HG02973 (cell line): ENCODE results near the gene NCOA6.

ENCODE experiments used
- ATAC-seq: cut with Tn5 transposase; IDR thresholded peaks from one replicate; pipeline ENCODE4 v1.9.1; 2021; ENCODE audit warnings: moderate library complexity; ENCODE audit not compliant: unreplicated experiment

Gene NCOA6

GRCh38 chr20:34776177-34776576, 49.3 kb downstream of the NCOA6 start:
- no peak for ATAC-seq

DNA sequence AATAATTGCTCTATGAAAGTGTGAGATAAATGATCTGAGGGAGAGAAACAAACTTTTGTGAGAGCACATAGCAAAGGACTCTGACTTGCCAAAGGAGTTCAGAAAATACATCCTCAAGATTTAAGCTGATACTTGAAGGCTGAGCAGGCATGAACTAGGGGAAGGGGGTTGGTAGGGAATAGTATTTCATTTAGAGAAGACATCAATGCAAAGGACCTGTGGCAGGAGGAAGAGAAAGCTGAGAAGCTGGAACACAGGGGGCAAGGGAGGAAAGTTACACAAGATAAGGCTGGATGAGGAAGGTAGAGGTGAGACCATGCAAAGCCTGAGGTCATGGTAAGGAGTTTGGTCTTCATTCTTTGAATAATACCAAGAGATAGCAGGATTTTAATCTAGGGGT, 50.6 kb downstream of the NCOA6 start:
- ATAC-seq: no peak

- no peak for ATAC-seq
These were observed 51.0 kb downstream of the NCOA6 start for GRCh38 chr20:34774449-34774848.

- no peak for ATAC-seq
These were observed 51.7 kb downstream of the NCOA6 start for GRCh38 chr20:34773726-34774125.

GRCh38 chr20:34772437-34772836, 53.0 kb downstream of the NCOA6 start:
- no peak for ATAC-seq

DNA sequence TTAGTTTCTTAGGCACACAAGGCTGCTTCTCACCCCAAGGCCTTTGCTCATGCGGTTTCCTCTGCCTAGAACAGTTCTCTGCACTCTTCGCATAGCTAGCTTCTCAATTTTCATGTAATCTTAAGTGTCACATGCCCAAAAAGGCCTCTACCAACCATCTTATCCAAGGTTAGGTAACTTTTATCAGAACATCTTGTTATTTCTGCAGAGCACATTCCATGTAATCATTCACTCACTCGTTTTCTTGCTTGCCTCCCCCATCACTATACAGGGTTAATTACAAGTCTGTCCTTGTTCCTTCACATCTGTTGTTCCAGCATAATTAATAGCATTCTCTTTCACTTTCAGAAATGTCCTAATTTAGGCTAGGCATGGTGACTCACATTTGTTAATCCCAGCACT, 53.8 kb downstream of the NCOA6 start:
- no peak for ATAC-seq

GRCh38 chr20:34768096-34768495, 57.4 kb downstream of the NCOA6 start:
- ATAC-seq: no peak

GRCh38 chr20:34762031-34762555, 63.4 kb downstream of the NCOA6 start:
- no peak for ATAC-seq

GRCh38 chr20:34755367-34755766, 70.1 kb downstream of the NCOA6 start:
- ATAC-seq: no peak

- no peak for ATAC-seq
These were observed 70.8 kb downstream of the NCOA6 start for GRCh38 chr20:34754611-34755010.

GRCh38 chr20:34753706-34754461, 71.6 kb downstream of the NCOA6 start:
- no peak for ATAC-seq

GRCh38 chr20:34751453-34751852, 74.0 kb downstream of the NCOA6 start:
- ATAC-seq: no peak

- no peak for ATAC-seq
These were observed 75.0 kb downstream of the NCOA6 start for GRCh38 chr20:34750484-34750883.

GRCh38 chr20:34748709-34749108, 76.7 kb downstream of the NCOA6 start:
- ATAC-seq: no peak

DNA sequence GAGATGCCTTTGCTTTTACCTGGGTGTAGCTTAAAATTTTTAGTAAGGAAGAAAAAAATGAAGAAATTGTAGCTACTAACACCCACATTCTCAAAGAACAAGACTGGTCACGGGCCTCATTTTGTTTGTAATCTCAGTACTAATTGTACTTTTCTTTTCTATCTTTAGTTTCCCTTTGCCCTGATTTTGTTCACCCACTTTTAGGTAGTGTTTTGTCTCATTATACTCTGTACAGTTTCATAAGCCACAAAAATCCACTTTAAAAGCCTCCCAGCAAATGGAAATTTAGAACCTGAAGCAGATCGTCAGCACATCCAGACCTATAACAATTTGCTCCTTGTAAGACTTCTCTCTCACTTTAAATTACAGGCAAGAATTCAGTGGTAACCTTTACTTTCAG, 78.0 kb downstream of the NCOA6 start:
- ATAC-seq: no peak

DNA sequence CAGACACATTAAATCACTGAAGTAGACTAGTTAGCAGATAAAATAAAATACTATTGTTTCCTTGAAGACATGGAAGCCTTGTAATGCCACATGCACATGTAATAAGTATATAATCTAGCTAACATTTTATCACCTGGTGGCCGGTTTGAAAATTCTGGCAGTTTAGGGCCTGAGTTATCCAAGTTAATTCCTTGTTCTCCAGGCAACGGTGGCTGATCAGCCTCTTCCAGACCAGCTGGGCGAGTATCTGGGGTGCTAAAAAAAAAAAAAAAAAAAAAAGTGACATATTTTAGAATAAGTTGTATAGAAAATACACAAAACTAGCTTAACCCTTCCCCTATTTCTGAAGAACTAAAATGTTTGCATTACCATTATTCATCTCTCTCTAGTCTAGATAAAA, 78.8 kb downstream of the NCOA6 start:
- no peak for ATAC-seq

DNA sequence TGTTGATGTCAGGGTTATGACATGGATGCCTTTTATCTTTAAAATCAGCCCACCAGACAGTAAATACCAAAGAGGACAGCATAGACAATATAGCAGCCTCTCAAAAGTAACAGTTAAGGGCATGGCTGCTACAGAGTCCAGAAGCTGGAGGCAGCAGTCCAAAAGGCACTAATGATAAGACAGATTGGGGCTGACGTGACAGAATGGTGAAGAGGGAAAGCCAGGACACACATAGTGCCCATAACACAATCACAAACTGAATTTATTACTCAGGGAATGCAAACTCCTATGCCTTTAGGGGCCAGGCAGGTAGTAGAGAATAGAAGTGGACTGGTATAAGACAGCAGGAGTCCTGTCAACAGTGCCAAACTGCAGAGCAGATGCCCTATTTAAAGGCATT, 80.6 kb downstream of the NCOA6 start:
- no peak for ATAC-seq

DNA sequence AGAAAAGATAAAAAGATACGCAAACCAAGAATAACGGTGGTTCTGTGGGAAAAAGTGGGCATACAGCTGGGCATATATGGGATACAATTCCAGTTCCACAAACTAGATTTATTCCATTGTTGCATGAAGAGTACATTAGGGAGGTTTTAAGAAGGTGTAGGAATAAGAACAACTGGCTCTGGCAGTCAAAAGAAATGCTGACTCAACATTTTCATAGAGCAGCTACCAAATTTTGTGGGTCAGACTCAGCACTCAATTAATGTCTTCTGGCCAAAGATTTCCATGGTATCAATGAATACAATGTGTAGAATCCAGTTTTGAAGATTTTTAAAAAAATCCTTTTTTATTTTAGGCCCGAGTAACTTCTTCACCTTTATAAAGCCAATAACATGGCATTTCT, 81.1 kb downstream of the NCOA6 start:
- ATAC-seq: no peak

- no peak for ATAC-seq
These were observed 82.4 kb downstream of the NCOA6 start for GRCh38 chr20:34743039-34743438.

GRCh38 chr20:34736106-34736735, 89.2 kb downstream of the NCOA6 start:
- ATAC-seq: no peak

DNA sequence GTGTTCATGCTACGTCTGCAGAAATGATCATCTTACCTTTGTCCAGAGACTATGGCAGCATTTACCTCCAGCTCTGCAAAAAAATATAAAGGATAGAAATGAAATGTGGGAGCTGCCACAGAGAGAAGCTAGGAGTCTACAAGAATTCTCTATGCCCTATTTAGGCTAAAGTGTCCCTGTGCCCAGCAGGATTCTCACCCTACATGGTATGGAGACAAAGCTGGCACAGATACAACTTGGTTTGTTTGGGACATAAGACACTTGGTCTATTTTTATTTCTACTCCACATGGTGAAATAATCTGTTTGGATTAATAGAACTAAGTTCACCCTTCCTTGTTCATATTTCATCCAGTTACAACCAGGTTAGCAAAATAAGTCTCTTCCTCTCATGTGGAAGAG, 92.9 kb downstream of the NCOA6 start:
- ATAC-seq: no peak

- no peak for ATAC-seq
These were observed 96.0 kb downstream of the NCOA6 start for GRCh38 chr20:34729416-34729815.

DNA sequence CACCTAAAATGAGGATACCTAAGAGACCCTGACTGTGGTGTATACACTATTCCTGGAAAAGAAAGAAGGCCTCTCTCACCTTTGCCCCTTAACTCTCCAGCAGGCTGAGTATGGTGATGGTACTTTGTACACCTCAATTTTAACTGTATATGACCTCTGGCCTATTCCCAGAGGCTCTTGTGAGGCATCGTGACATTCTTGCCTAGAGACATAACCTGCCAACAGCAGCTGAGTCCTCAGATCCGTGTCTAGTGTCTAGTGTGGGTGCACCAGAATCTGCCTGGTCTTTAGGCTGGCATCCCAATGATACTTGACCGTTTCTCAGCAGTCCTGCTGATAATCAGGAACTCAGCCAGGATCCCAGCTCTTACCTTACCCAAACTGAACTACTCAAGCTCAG, 101.3 kb downstream of the NCOA6 start:
- ATAC-seq: no peak
